Testis (tissue), 3 donors: ENCODE measurements around the gene KLF15. TPM values are rescaled to one million over a fixed set of nuclear protein-coding genes. Genes with fewer than 3 reads are reported as not detected.

Experiments used
- DNase-seq: peaks from one replicate; pipeline ENCODE4 v3.0.0-alpha.2; 2019
- H3K27ac ChIP-seq, 2 donors: fragments of 200-600 bp; sonication (generic); one replicate each; pipeline ENCODE4 v1.5.1; 2019
- H3K27me3 ChIP-seq: fragments of 200-600 bp; sonication (generic); one replicate; pipeline ENCODE4 v1.5.1; 2019
- H3K36me3 ChIP-seq: fragments of 200-600 bp; sonication (generic); one replicate; pipeline ENCODE4 v1.5.1; 2017; ENCODE audit warnings: low read depth; ENCODE audit errors: missing control alignments
- H3K4me1 ChIP-seq: fragments of 200-600 bp; sonication (generic); one replicate; pipeline ENCODE4 v1.5.1; 2019
- H3K4me3 ChIP-seq, 2 donors: fragments of 200-600 bp; sonication (generic); one replicate each; pipeline ENCODE4 v1.5.1; 2017 to 2019
- H3K9me3 ChIP-seq: fragments of 200-600 bp; sonication (generic); one replicate; pipeline ENCODE4 v1.5.1; 2017
- CTCF ChIP-seq, 3 experiments: fragments of 450-650 bp in 2 of 3; fragments of 200-600 bp in 1 of 3; sonication (generic) in 1 of 3; IDR thresholded peaks; one replicate each; pipeline ENCODE4 v1.5.1; 2016 to 2019; ENCODE audit warnings: antibody characterized with exemption in 3 of 3, mild to moderate bottlenecking in 2 of 3, moderate library complexity in 1 of 3
- POLR2A ChIP-seq: fragments of 450-650 bp; IDR thresholded peaks from one replicate; pipeline ENCODE4 v1.6.1; 2017; ENCODE audit warnings: antibody characterized with exemption, mild to moderate bottlenecking, moderate library complexity
- WGBS, 2 donors: methylation state at CpG; one replicate each; pipeline ENCODE4 v1.1.5; 2018; 5-methylcytosine and 5-hydroxymethylcytosine counted together
- intact Hi-C: fragments of 100-400 bp; cut with DNase I; formaldehyde crosslinking; loops from one replicate; pipeline ENCODE4 v1.15.1; 2023; ENCODE audit warnings: low total_unique reads
- polyA plus RNA-seq: library from polyadenylated mRNA; stranded (reverse); fragments of 350-450 nt; fragmentation: Illumina TruSeq; extraction: RNeasy Lipid Tissue Mini Kit (QIAGEN cat#74804); gene quantifications from one replicate; pipeline ENCODE4 v1.2.3, GENCODE V29; 2014; ENCODE audit warnings: low read depth, low replicate concordance; ENCODE audit not compliant: insufficient read depth
- total RNA-seq, 2 donors: library from RNA; depleted of rRNA; stranded (reverse); fragments of >200 nt; gene quantifications; one replicate each; pipeline ENCODE4 v1.2.3, GENCODE V29; 2016

Gene KLF15
- total and polyA plus RNA-seq, 3 donors from 2014 or later: 8.5 to 36.1 (median 32.0) TPM

GRCh38 chr3:126347543-126348161, 9.6 kb downstream of the KLF15 start:
- Histone ChIP-seq H3K9me3 (no peaks in the 10 kb centered on the region), H3K36me3 (no peaks in the 10 kb centered on the region), H3K4me1 (peaks cover 23% of the 10 kb centered on the region), H3K27me3 (no peaks in the 10 kb centered on the region), H3K27ac (peak overlapping the region in 1 of 2 donors; percentile 74), H3K4me3 (no peak overlapping the region)
- TF ChIP-seq CTCF (IDR thresholded peaks at IDR 0.05) (no peak), POLR2A (no peak)
- intact Hi-C loops: no loop called here
- DNase-seq: peak; percentile 38
- WGBS, 2 donors: 45 to 70% methylated on average over 6 to 8 of the region's 8 CpGs

DNA sequence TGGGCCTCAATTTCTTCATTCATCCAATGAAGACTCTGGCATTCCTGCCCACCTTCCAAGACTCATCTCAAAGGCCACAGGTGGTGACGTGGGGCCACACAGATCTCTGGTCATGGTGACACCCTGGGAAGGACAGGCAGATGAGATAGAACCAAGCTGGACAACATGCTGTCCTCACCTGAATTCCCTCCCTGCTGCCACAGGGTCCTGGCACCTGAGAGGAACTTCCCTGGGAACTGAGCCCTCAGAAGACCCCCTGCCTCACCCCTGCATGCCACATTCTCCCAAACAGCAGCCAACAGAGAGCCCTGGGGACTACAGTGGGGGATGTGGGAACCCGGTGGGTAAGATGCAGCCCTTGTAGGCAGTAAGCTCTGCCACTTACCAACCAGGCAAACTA, 10.7 kb downstream of the KLF15 start:
- Histone ChIP-seq H3K36me3 (no peaks in the 10 kb centered on the region), H3K9me3 (no peaks in the 10 kb centered on the region), H3K4me1 (peaks cover 23% of the 10 kb centered on the region), H3K27me3 (no peaks in the 10 kb centered on the region), H3K4me3 (no peak overlapping the region), H3K27ac (no peak overlapping the region)
- 93 to 100% methylated on average over 2 of the region's 2 CpGs for WGBS, 2 donors
- no peak for DNase-seq
- intact Hi-C loops: no loop called here
- TF ChIP-seq POLR2A (no peak), CTCF (IDR thresholded peaks at IDR 0.05) (no peak)

GRCh38 chr3:126345641-126346460, 11.4 kb downstream of the KLF15 start:
- TF ChIP-seq CTCF (IDR thresholded peaks at IDR 0.05): no peak
- no peak for TF ChIP-seq POLR2A
- Histone ChIP-seq H3K27ac (no peak overlapping the region), H3K9me3 (no peaks in the 10 kb centered on the region), H3K4me3 (no peak overlapping the region), H3K4me1 (peaks cover 23% of the 10 kb centered on the region), H3K36me3 (no peaks in the 10 kb centered on the region), H3K27me3 (no peaks in the 10 kb centered on the region)
- peak; percentile 9 for DNase-seq
- WGBS, 2 donors: 91 to 92% methylated on average over 4 to 5 of the region's 5 CpGs
- intact Hi-C loops: no loop called here

GRCh38 chr3:126345231-126345630, 12.0 kb downstream of the KLF15 start:
- H3K4me3 ChIP-seq: no peak overlapping the region
- no peak for DNase-seq
- whole genome bisulfite sequencing, 2 donors: 93% methylated on average over 7 of the region's 7 CpGs
- no peak overlapping the region for H3K27ac ChIP-seq
- TF ChIP-seq CTCF (IDR thresholded peaks at IDR 0.05) (no peak), POLR2A (no peak)
- H3K36me3 ChIP-seq: no peaks in the 10 kb centered on the region
- H3K4me1 ChIP-seq: peaks cover 23% of the 10 kb centered on the region
- no peaks in the 10 kb centered on the region for H3K9me3 ChIP-seq
- H3K27me3 ChIP-seq: no peaks in the 10 kb centered on the region
- intact Hi-C loops: no loop called here
